Stimulated activated CD4-positive, alpha-beta T cell treated with anti-CD3 and anti-CD28 coated beads, Interleukin-12 subunit alpha, Interleukin-12 subunit beta, amount 100 ng/mL, for 24 hours (primary cell): ENCODE results near the gene MYO16.

ENCODE experiments used
- DNase-seq, 2 experiments: peaks; one replicate each; pipeline ENCODE4 v3.0.0-alpha.2; 2020; ENCODE audit warnings: low read depth in 2 of 2

The MYO16 gene

DNA sequence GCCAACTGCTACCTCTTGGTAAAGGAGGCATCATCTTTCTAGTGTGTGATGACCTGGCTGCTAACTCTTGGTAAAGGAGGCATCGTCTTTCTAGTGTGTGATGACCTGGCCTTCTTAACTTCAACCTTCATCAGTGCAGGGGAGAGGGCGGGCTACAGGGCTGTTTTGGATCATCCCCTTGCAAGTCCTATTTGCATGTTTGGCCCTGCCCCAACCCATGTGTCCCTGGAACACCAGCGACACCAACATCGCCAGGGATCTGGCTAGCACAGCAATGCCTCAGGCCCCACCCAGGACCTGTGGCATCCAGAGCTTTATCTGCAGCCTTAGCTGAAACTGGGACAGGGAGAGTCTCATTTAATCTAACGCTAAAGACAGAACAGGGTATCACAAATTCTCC lies 492.4 kb downstream of the MYO16 start:
- no peak for DNase-seq

DNA sequence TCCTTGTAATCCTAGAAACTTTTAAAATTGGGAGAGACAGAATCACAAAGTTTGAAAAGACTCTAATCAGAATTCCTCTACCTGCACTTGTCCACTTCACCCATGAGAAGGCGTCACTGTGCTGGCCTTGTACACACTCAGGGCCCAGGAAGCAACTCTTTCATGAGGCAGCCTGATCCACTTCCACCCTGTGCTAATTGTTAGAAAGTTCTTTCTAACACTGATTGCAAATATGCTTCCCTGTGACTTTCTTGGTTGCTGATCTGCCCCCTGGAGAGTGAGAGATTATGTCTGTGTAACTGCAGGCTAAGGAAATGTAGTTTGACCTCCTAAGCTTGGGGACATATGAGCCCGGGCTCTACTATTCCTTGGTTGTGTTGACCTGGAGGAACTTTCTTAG lies 494.6 kb downstream of the MYO16 start:
- no peak for DNase-seq

DNA sequence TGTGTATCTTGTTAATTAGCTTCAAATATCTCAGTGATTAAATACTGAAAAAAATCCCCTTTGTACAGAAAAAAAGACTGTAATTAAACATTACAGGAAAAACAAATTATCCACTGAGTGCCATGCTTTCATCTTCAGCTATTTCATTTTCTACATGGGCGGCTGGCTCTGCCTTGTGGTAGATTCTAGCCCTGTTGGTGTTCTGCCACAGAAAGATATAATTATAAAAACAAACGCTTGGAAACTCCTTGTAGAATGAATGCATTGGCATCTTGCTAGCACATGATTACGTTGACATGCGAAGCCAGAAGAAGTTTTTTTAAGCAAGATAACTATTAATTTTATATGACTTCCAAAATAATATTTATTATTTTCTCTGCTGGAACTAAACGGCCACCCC lies 496.8 kb downstream of the MYO16 start:
- DNase-seq = no peak

DNA sequence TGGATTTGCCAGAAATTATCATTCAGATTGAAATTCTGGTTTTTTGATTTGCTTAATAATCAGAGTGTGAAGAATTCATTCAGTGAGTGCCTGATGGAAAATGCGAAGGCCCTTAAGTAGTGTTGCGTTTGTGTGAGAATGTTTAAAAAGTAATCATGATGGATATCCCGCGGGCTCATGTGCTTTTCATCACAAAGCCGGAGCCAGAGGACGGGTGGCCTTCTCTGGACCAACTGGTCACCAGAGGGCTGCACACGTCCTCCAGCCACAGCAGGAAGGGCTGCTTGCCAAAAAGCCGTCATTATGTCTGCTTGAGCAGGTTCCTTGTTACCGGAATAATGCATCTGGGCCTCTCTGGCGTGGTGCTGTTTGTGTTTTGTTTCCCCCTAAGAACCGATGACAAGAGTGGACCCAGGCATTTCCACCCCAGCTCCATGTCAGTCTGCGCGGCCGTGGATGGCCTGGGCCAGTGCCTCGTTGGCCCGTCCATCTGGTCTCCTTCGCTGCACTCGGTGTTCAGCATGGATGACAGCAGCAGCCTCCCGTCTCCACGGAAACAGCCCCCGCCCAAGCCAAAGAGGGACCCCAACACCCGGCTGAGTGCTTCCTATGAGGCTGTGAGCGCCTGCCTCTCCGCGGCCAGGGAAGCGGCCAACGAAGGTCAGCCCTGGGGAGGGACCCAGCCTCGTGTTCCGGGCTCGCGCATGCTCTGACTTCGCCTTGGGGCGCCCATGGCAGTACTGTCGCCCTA lies 497.7 kb downstream of the MYO16 start:
- DNase-seq = no peak

DNA sequence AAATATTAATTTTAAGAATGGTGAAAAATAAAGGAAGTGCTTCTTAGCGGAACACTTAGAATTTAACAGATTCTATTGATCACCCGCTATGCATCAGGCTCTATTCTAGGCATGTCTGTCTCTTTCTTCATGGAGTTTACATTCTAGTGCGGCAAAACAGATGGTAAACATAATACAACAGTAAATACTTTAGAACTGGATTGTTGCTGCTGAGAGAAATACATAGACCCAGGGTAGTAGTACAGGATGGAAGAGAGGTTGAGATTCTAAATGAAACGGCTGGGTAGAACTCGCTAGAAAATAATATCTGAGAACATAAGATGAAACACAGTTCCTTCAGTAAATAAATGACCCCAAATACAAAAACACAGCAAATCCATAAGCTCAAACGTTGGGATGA lies 498.7 kb downstream of the MYO16 start:
- DNase-seq = no peak

DNA sequence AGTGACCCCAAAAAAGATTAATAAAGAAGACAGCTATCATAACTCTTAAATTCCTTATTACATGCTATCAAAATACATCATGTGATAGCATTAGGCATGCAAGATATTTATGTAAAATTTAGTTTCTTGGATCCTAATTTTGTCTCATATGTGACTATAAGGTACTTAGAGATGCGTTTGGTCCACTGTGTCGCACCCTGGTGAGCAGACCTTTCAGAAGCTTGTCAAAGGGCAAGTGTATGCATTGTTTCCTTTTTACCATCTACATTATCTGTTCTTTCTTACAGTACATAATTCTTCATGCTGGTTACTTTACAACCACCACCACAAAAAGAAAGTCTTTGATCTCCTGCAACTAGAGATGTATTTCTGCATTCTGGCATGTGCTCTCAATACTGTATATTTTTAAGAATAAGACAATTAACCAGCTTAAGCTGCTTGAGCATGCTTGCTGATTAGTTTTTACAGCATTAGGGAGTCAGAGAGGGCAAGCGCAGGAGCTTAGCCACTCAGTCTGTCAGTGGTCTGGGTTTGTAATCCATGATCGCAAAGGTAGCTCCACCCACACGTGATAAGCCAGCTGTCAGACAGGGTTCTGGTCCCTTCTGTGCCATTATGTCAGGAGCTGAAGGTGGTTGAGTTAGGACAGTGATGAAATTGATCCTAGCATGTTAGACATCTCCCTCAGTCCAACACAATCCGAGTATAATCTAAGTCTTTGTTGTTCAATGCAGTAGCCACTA lies 500.9 kb downstream of the MYO16 start:
- DNase-seq = no peak

DNA sequence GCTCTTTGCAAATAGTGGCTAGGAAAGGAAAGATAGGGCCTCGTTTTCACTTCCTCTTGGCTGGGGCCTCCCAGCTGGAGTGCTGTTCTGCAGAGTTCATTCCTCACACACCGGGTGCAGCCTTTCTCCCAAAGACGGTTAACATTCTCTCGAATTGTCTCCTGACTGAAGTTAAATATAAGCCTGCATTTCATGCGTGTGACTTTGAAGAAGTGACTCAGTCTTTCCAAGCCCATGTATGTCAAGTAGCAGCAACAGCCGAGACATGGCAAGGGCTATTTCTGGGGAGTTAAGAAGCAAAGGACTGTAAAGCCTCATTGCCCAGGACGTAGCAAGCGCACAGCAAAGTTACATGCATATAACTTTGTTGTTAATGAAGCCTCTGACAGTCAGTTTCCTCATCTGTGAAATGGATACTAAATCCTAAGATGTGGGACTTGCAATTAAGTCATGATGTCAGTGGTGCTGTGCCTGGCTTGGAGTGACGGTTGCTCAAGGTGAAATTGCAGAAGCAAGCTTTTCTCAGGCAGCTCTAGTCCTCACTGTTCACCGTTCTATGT lies 502.4 kb downstream of the MYO16 start:
- no peak for DNase-seq

DNA sequence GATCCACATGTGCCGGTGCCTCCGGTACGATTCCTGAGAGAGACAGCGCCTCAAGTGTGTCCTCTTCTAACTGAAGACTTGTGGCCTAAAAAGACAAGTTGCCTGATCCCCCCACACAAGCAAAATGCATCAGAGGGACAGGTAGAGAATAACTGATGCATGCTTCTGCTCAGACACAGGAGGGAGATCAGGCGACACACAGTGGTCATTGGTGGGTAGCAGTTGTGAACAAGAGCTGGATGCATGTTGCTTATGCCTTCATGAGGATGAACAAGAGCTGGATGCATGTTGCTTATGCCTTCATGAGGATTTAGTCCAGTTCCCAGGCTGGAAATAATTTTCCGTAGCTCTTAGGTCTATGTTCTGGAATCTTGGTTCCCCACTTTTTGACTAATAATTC lies 505.6 kb downstream of the MYO16 start:
- DNase-seq = no peak

DNA sequence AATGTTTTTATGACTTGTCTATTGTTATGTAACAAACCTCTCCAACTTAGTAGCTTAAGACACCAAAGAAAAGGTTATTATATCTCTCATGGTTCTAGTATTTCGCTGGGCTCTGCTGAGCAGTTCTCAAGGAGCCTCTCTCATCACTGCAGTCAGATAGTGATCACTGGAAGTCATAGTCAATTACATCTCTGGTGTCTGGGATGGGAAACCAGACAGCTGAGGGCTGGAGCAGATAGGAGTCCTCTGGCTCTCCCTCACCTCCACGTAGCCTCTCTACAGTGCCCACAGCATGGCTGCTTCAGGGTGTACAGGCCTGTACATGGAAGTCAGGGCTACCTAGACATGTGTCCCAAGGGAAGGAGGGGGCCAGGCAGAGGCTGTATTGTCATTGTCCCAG lies 507.5 kb downstream of the MYO16 start:
- DNase-seq = no peak

DNA sequence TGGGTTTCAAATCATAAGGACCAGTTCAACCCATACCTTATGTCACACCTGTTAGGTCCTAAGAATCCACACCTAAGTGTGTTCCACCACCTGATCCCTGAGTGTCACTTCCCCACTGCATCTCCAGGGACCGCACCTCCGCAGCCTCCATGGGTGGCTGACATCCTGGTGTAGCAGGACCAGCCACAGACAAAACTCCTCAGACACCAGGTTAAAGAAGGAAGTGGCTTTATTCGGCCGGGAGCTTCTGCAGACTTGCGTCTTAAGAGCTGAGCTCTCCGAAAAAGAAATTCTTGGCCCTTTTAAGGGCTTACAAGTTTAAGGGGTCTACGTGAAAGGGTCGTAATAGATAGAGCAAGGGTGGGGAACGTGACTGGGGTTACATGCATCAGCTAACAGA lies 509.9 kb downstream of the MYO16 start:
- DNase-seq = no peak

DNA sequence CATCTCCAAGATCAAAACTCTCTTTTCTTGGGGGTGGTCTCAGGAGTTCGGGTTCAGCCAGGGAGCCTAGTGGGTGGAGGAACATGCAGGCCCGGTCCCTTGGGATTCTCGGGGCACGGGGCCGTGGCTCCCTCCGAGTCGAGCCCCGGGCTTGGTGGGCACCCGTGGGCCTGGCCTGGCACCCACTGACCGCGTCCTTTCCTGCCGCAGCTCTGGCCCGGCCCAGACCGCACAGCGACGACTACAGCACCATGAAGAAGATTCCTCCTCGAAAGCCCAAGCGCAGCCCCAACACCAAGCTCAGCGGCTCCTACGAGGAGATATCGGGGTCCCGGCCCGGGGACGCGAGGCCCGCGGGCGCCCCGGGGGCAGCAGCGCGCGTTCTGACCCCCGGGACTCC lies 510.6 kb downstream of the MYO16 start:
- DNase-seq = no peak

DNA sequence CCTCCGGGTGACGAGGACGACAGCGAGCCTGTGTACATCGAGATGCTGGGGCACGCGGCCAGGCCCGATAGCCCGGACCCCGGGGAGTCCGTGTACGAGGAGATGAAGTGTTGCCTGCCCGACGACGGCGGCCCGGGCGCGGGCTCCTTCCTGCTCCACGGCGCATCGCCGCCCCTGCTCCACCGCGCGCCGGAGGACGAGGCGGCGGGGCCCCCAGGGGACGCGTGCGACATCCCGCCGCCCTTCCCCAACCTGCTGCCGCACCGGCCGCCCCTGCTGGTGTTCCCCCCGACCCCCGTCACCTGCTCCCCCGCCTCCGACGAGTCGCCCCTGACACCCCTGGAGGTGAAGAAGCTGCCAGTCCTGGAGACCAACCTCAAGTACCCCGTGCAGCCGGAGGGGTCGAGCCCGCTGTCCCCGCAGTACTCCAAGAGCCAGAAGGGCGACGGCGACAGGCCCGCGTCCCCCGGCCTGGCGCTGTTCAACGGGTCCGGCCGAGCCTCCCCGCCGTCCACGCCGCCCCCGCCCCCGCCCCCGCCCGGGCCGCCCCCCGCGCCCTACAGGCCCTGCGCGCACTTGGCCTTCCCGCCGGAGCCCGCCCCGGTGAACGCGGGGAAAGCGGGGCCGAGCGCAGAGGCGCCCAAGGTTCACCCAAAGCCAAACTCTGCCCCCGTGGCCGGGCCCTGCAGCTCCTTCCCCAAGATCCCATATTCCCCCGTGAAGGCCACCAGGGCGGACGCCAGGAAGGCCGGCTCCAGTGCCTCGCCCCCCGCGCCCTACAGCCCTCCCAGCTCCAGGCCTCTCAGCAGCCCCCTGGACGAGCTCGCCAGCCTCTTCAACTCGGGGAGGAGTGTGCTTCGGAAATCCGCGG lies 511.3 kb downstream of the MYO16 start:
- DNase-seq = no peak

DNA sequence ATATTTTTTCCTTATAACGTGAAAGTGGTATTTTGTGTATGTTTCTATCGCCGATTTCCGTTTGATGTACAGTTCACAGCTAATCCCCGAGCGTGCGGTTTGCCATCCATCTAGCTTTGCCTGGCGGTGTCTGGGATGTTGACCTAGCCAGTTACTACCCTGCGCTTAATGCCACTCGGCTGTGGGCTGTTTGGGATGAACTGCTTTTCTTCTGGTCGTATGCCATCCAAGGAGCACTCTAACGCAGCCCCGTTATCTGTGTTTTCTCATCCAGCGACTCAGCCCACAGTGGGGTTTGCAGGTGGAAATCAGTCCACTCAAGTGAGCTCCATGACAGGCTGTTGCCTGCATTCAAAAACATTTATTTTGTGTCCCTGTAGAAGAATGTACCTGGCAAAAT lies 512.3 kb downstream of the MYO16 start:
- DNase-seq = no peak

DNA sequence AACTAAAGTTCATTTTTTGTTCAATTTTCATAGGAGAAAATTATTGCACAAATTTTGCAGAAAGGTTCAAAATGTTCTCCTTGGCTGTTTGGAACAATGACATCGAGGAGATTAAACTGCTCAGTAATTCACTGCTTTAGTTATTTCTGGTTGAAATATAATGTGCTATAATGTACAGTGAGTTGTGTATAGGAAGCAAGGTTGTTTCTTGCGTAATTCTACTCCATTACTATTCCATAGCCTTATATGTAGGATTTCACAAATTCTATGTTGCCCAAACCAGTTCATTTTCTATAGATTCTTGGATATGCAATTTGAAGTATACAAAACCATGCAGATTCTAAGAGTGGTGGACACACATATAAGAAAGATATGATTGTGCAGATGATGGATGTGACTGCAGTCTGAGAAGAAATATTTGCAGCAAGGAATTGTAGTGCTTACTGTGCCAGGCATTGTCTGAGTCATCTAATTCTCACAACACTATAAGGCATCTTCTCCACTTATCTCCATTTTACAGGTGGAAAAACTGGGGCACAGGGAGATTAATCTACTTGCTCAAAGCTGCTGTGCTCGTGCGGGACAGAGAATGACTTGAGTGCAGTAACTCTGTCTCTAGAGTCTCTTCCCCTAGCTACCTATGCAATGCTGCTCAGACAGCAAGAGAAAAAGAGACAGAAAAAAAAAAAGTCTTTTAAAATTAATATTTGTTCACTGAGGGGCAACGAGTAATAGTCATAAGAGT lies 515.5 kb downstream of the MYO16 start:
- DNase-seq = no peak

DNA sequence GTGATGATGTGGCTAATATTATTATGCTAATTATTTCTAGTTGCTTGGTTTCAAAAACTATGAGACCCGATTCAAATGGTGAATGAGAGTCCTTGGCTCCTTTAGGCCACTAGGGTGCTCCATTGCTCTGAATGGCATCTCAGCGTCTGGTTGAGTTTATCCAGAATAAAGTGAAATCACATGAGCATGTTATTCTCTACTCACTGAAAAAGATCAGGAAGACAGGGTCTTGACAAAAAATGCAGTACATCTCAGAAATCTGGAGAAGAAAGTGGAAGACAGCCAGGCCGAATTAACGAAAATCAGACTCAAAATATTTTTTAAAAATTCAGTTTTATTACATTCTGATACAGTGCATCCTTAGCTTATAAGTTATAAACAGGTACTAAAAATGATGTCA lies 516.2 kb downstream of the MYO16 start:
- no peak for DNase-seq

DNA sequence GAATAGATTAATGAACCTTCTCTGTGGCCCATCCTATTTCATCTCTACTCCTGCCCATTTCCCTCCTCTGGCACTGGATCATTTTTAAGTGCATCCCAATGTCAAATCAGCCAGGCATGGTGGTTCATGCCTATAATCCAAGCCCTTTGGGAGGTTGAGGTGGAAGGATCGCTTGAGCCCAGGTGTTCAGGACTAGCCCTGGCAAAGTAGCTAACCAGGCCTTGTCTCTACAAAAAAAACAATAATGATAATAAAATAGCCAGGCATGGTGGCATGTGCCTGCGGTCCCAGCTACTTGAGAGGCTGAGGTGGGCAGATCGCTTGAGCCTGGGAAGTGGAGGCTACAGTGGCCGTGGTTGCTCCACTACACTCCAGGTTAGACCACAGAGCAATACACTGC lies 517.0 kb downstream of the MYO16 start:
- DNase-seq = no peak

DNA sequence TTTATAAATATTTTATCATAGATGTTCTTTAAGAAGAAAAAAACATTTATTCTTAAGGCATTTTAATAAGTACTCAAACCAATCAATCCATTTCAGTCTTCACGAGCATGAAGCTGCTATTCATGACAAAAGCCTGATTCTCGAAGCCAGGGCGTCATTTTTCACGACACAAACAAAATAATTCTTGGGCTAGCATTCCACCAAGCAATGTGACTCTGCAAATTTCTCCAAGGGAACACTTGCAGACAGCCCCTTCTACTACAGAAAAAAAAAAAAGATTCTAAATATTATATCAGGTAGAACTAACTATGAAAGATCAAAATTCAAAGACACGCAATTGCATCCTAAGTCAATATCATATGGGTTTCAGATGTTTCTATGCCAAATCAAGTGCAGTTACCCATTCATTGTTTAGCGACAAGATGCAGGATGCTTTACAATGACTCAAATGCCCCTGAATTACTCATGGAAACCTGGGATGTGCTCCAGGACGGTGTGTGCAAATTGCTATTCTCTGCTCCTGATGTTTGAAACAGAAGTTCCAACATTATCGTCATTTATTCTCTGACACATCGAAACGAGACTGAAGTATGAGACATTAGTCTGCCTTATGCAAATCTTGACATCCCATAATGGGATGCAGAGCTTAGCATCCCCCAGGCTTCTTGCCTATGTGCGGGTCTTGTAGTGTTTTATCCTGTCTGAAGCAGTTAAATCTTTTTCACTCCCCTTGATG lies 517.7 kb downstream of the MYO16 start:
- no peak for DNase-seq

DNA sequence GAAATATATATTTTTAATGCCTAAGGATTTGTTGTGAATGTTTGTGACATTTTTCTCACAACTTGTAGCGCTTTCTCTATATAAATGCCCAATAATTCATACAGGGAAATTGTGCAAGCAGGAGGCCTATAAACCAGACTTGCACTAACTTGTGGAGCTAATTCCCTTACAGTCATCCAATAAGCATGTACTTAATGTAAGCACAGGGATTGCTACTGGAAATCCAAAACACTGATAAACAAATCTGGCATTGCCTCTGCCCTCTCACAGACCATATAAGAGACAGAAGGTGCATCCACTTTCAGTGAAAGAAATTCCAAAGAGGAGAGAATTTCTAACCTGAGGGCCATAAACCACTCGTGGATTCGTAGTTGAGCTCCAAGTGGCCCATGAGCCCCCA lies 518.8 kb downstream of the MYO16 start:
- no peak for DNase-seq

DNA sequence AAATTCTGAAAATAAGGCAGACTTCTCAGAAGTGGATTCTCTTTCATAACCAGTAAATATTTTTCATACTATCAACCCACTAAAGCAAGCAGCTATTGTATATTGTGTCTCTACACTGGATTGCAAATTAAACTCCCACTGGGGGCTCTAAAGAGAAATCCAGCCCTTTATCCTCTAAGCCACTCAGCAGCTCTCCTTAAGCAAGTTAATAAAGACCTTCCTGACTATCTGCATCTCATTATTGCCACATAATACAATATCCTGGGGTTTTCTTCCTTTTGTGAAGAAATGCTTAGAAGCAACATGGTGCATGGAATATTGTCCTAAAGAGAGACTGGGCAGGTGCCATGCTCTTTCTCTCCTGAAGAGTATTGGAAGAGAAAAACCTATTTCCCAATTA lies 521.3 kb downstream of the MYO16 start:
- DNase-seq = no peak

DNA sequence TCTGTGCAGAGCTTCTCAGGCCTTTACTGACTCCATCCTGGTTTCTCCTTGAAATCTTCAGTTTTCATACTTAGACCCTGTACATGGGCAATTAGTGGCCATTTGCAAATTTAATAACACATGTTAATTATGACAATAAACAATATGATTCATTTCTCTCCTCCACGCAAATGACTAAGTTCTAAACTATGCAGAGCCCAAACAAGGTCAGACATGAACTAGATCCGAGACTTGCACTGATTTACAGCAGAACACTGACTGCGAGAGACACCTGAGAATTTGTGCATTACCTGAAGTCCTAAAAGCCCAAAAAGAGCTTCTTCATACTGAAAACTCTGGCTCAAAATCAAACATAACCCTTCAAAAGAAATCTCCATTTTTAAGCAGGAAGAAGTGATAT lies 521.8 kb downstream of the MYO16 start:
- no peak for DNase-seq

DNA sequence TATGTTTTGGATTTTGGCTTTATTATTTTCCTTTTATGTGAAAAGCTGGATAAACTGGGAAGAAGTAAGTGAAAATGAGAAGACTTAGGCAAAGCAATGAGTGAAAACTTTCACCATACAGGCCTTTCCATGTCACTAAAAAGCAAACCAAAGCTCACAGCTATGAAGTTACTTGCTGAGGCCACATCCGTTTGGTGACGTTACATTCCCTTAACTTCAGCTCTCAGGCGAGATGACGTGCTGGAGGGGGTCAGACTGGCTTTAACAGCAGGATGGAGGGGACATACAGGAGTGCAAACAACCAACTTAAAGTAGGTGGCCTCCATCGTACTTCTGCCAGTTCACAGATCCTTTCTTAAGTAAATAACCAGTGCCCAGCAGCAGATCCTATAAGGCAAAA lies 522.3 kb downstream of the MYO16 start:
- no peak for DNase-seq
